UCSD-AML1 (cell line): Measurements from ENCODE around the gene UNC13A.

Experiments
- DNase-seq: peaks from one replicate; lab custom pipeline; 2025; ENCODE audit not compliant: unreplicated experiment; lab: John Stamatoyannopoulos, UW

UNC13A gene

DNA sequence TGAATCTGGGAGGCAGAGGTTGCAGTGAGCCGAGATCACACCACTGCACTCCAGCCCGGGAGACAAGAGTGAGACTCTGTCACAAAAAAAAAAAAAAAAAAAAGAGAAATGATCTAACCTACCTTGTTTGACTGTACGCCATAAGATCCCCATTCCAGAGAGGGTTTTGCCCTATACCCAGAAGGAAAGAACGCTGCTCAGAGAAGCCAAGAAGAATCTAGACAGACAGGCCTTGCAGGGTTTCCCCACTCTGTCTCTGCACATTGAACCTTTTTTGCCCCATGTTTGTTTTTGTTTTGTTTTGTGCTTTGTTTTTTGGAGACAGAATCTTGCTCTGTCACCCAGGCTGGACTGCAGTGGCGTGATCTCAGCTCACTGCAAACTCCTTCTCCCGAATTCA is 23.7 kb upstream of the UNC13A start:
- DNase-seq, result no peak

GRCh38 chr19:17706750-17707181 is 18.6 kb upstream of the UNC13A start:
- no peak for DNase-seq

DNA sequence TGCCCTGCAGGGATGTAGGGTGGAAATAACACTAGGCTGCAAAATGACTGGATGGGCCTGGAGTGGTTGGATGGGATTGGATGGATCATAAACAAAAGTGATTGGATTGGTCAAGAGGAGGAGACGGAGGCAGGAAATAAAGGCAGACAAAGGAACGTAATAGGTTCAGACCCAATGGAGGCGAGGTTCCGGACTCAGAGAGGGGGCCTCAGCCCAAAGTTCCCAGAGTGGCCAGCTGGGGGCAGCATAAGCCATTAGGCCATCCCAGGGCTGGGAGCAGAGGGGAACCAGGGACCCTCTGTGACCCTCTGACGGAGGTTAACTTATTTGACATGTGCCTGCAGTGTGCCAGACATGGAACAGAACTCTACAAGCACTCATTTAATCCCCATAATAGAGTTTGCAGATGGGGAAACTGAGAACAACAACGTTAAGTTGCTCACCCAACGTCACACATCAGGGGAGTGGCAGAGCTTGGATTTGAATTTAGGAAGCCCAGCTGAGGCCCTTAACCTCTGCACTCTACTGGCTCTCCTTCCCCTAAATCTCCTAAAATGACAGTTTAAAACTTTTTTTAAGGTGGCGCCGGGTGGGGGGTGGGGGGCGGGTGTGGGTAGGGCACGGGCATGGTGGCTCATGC is 15.8 kb upstream of the UNC13A start:
- DNase-seq, result peak; percentile 76

DNA sequence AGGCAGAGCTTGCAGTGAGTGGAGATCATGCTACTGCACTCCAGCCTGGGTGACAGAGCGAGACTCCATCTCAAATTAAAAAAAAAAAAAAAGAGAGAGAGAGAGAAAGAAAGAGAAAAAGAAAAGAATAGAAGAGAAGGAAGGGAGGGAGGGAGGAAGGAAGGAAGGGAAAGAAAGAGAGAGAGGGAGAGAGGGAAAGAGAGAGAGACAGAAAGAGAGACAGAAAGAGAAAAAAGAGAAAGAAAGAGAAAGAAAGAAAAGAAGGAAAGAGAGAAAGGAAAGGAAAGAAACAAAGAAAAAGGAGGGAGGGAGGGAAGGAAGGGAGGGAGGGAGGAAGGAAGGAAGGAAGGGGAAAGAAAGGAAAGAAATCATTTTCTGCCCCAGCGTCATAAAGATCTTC is 7.0 kb upstream of the UNC13A start:
- no peak for DNase-seq

GRCh38 chr19:17692566-17692965 is 4.4 kb upstream of the UNC13A start:
- DNase-seq, result no peak

DNA sequence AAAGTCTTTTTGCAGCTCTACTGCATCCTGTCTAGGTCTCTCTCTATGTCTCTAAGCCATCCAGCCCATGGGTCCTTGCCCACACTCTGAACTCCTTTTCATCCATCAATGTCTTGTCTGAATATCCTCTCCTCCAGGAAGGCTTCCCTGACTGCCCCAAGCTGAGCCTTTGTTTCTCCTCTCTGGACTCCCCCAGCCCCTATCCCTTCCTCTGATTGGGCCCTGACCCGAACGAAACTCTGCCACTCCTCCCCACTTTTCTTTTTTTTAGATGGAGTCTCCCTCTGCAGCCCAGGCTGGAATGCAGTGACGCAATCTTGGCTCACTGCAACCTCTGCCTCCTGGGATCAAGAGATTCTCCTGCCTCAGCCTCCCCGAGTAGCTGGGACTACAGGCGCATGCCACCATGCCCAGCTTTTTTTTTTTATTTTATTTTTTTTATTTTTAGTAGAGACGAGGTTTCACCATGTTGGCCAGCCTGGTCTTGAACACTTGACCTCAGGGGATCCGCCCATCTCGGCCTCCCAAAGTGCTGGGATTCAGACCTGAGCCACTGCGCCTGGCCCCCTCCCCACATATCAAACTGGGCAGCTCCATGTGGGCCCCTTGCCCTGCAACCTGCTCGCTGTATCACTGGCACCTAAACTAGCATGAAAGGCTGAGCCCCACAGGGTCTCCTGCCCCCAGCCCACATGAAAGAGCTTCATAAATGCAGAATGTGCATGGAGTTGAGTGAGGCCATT is 870 bp upstream of the UNC13A start:
- no peak for DNase-seq

DNA sequence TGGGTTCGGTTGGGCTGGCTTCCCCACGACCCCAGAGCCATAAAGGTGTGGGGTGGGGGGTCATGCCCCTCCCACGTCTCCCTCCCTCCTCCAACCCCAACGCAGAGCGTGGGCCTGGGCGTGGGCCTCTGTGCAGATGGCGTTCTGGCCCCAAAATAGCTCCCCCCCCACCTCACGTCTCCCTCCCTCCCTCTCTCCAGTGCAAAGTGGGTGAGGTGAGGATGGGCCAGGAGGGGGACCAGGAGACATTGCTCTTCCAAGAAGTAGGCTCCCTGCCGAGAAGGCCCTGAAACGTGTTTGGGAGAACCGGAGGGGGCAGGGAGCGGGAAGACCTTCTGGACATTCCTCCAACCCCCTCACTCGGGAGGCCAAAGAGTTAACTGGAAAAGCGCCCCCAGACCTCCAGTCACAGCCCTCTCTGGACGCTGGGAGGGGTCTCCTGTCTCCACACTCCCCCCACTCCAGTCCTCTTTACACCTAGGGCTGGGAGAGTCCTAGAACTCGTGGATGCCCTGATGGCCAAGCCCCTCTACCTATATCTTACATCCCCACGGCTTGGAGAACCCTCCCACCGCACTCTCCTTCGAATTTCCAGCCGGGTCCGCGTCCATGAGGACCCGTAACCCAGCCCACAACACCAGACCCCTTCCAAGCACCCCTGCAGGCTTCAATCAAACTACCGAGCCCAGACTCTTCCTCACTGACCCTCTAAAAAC is 855 bp downstream of the UNC13A start:
- DNase-seq, result no peak

DNA sequence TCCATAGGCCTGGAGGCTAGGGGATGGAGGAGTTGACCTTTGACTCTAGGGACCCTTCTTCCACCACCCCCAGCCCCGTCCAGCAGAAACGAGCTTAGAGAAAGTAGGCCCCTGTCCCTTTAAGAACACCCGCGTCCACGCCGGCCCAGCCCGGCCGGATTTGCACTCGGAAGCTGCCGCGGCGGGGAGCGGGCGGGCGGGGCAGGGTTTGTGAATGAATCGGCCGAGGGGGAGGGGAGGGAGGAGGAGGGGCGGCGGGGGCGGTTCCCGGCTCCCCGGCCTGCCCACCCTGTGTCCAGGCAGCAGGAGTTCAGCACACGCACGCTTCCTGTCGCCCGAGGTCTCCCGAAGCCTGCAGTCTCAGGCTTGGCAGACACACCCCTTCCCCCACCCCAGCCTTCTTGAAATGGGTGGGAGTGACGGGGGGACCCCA is 1.5 kb downstream of the UNC13A start:
- peak; percentile 19 for DNase-seq

DNA sequence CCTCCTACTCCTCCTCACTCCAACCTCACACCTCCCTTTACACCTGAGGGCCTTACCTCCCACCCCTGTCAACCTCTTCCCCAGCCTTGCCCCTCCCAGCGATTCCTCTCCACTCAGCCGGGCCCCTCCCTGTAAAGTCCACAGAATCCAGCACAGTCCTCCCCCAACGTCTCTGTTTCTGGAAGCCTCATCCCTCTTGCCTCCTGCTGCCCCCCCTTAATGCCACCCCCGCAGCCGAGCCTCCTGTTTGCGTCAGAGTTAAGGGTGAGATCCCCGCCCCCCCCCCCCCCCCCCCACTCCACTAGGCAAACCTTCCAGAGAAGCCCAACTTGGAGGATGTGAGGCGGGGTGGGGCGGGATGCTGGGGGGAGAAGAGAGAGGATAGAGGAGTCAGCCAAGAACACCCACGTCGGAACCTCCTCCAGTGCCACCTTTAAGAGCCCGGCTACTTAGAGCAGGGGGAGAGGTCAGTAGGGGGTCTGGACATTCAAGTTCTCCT is 2.1 kb downstream of the UNC13A start:
- DNase-seq, result no peak

DNA sequence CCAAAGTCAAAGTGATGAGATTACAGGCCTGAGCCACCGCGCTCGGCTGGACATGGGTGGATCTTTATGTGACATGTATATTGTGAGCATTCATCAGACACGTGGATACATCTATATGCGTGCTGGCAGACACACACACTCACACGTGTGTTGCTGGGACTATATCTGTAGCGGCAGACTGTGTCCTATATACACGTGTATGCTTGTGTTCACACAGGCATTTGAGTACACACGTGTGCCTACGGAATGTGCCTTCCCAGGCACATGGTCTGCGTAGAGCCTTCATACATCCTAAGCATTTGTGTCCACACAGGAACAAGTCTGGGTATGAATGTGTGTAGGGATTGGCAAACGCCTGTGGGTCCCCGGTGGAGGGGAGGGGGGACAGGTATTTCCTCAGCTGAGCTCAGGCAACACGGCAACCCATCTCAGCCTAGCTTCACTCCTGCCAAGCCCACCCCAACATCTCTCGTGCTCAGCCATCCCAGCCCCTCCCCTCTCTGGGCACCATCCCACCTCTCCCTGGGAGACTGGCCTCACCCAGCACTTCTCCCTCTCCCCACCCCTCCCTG is 2.6 kb downstream of the UNC13A start:
- DNase-seq, result no peak

- no peak for DNase-seq
Measured at GRCh38 chr19:17684256-17684655, 3.9 kb downstream of the UNC13A start.

GRCh38 chr19:17683078-17683477 is 5.1 kb downstream of the UNC13A start:
- DNase-seq, result no peak

- no peak for DNase-seq
Measured at GRCh38 chr19:17682273-17682672, 5.9 kb downstream of the UNC13A start.

DNA sequence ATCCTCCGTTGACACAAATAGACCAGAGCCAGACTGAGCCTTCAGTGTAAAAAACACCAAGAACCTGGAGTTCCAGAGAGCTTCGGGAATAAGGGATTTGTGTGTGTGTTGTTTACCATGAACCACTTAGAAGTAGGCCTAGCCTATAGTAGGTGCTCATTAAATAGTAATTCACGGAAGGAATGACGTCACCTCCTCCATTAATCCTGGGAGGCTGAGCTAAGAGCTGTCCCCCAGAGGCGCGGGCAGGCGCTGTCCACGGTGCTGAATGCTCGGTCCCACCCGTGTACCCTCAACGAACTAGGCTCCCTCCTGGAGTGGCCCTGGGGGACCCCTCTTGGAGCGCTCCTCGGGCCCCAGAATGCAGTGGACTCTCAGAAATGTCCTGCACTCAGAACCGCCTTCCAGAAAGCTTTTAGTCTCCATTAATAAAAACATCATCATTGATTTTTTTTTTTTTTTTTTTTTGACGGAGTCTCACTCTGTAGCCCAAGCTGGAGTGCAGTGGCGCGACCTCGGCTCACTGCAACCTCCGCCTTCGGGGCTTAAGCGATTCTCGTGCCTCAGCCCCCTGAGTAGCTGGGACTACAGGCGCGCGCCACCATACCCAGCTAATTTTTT is 6.5 kb downstream of the UNC13A start:
- DNase-seq, result peak; percentile 62

GRCh38 chr19:17680230-17680722 is 7.9 kb downstream of the UNC13A start:
- peak; percentile 81 for DNase-seq

GRCh38 chr19:17679526-17680229 is 8.5 kb downstream of the UNC13A start:
- no peak for DNase-seq

DNA sequence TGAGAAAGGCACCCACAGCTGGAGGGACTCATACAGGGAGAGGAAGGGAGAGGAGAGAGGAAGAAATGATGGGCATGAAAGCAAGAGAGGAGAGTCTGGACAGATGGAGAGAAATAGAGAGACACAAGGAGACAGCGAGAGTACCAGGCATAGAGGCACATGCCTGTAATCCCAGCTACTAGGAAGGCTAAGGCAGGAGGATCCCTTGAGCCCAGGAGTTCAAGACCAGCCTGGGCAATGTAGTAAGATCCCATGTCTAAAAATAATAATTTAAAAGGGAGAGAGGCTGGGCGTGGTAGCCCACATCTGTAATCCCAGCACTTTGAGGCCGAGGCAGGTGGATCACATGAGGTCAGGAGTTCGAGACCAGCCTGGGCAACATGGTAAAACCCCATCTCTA is 9.3 kb downstream of the UNC13A start:
- DNase-seq, result no peak

- DNase-seq, result no peak
Measured at GRCh38 chr19:17677002-17677401, 11.2 kb downstream of the UNC13A start.

- no peak for DNase-seq
Measured at GRCh38 chr19:17676295-17676694, 11.9 kb downstream of the UNC13A start.
